CD14-positive monocyte (primary cell): ENCODE measurements around the gene GDF10. TPM values are rescaled to one million over a fixed set of nuclear protein-coding genes. Genes with fewer than 3 reads are reported as not detected.

Experiments used
- DNase-seq, 3 donors: peaks; one replicate each; pipeline ENCODE4 v3.0.0-alpha.2; 2011 to 2022
- H2AFZ ChIP-seq: 2 replicates; pipeline ENCODE4 v1.6.0; 2012; ENCODE audit warnings: mild to moderate bottlenecking, low read depth, low read length, inconsistent platforms; ENCODE audit not compliant: insufficient read depth, poor library complexity, severe bottlenecking
- H3K27ac ChIP-seq, 2 donors: 1 replicate in 1 of 2; 2 replicates in 1 of 2; pipeline ENCODE4 v1.5.1; 2012 to 2013; ENCODE audit warnings: low read length in 2 of 2, control low read depth in 1 of 2, inconsistent platforms in 1 of 2, low read depth in 1 of 2, mild to moderate bottlenecking in 1 of 2
- H3K27me3 ChIP-seq, 2 donors: one replicate each; pipeline versions ENCODE4 v1.6.0 to v1.6.1; 2011 to 2013; ENCODE audit warnings: low read length in 2 of 2; ENCODE audit not compliant: control insufficient read depth in 2 of 2, insufficient read depth in 2 of 2
- H3K36me3 ChIP-seq, 2 donors: replicated peaks in 1 of 2; 1 replicate in 1 of 2; 2 replicates in 1 of 2; pipeline versions ENCODE4 v1.5.1 to v1.6.1; 2012 to 2013; ENCODE audit warnings: low read length in 2 of 2, control low read depth in 1 of 2, inconsistent platforms in 1 of 2, mild to moderate bottlenecking in 1 of 2; ENCODE audit not compliant: insufficient read depth in 2 of 2, control insufficient read depth in 1 of 2
- H3K4me1 ChIP-seq, 2 donors: 1 replicate in 1 of 2; 2 replicates in 1 of 2; pipeline versions ENCODE4 v1.5.1 to v1.6.1; 2012 to 2013; ENCODE audit warnings: low read length in 2 of 2, control low read depth in 1 of 2, inconsistent platforms in 1 of 2, mild to moderate bottlenecking in 1 of 2, moderate library complexity in 1 of 2; ENCODE audit not compliant: insufficient read depth in 2 of 2, control insufficient read depth in 1 of 2
- H3K4me2 ChIP-seq: replicated peaks from 2 replicates; pipeline ENCODE3; 2012; ENCODE audit warnings: low read length, moderate library complexity, mild to moderate bottlenecking; ENCODE audit not compliant: poor library complexity, severe bottlenecking; ENCODE audit errors: extremely low read depth
- H3K4me3 ChIP-seq, 3 experiments: fragments of 200-600 bp in 1 of 3; sonication (generic) in 1 of 3; replicated peaks in 1 of 3; 1 replicate in 2 of 3; 2 replicates in 1 of 3; pipeline ENCODE4 v1.5.1; 2011 to 2013; ENCODE audit warnings: low read length in 3 of 3, mild to moderate bottlenecking in 3 of 3, control low read depth in 2 of 3, low read depth in 2 of 3, inconsistent platforms in 1 of 3, moderate library complexity in 1 of 3
- H3K79me2 ChIP-seq: 2 replicates; pipeline ENCODE4 v1.6.0; 2012; ENCODE audit warnings: mild to moderate bottlenecking, control low read depth, inconsistent platforms, low read length, moderate library complexity; ENCODE audit not compliant: insufficient read depth
- H3K9ac ChIP-seq: 2 replicates; pipeline ENCODE4 v1.6.0; 2017; ENCODE audit warnings: low read length, mild to moderate bottlenecking; ENCODE audit not compliant: insufficient read depth, poor library complexity, severe bottlenecking
- H3K9me3 ChIP-seq, 2 donors: replicated peaks in 1 of 2; 1 replicate in 1 of 2; 2 replicates in 1 of 2; pipeline versions ENCODE4 v1.5.1 to v1.6.1; 2012 to 2013; ENCODE audit warnings: low read length in 2 of 2, control low read depth in 1 of 2; ENCODE audit not compliant: control insufficient read depth in 1 of 2, insufficient read depth in 1 of 2
- H4K20me1 ChIP-seq: 2 replicates; pipeline ENCODE4 v1.6.0; 2012; ENCODE audit warnings: mild to moderate bottlenecking, low read length, control low read depth, moderate library complexity; ENCODE audit not compliant: insufficient read depth
- H3K27ac Mint-ChIP-seq, 7 donors: one replicate each; pipeline ENCODE4 v1.8.0; 2020; ENCODE audit warnings: mild to moderate bottlenecking in 7 of 7, mixed read lengths in 7 of 7, moderate library complexity in 6 of 7, inconsistent platforms in 2 of 7
- H3K27me3 Mint-ChIP-seq, 3 donors: one replicate each; pipeline ENCODE4 v1.8.0; 2021 to 2022; ENCODE audit warnings: low read depth in 3 of 3, mild to moderate bottlenecking in 3 of 3, mixed read lengths in 3 of 3, moderate library complexity in 3 of 3, inconsistent platforms in 1 of 3
- H3K36me3 Mint-ChIP-seq, 2 donors: one replicate each; pipeline ENCODE4 v1.8.0; 2020; ENCODE audit warnings: mixed read lengths in 2 of 2, inconsistent platforms in 1 of 2, mild to moderate bottlenecking in 1 of 2
- H3K4me1 Mint-ChIP-seq: one replicate; pipeline ENCODE4 v1.8.0; 2020; ENCODE audit warnings: mild to moderate bottlenecking, mixed read lengths
- H3K4me3 Mint-ChIP-seq, 2 donors: one replicate each; pipeline ENCODE4 v1.8.0; 2020; ENCODE audit warnings: mild to moderate bottlenecking in 2 of 2, mixed read lengths in 2 of 2, moderate library complexity in 1 of 2
- H3K9me3 Mint-ChIP-seq, 7 donors: one replicate each; pipeline ENCODE4 v1.8.0; 2020 to 2022; ENCODE audit warnings: mixed read lengths in 7 of 7, mild to moderate bottlenecking in 6 of 7, moderate library complexity in 6 of 7, inconsistent platforms in 2 of 7
- CTCF ChIP-seq: fragments of 200-600 bp; IDR thresholded peaks from one replicate; pipeline ENCODE4 v1.8.0; 2022; ENCODE audit warnings: antibody characterized with exemption, mild to moderate bottlenecking
- WGBS: methylation state at CpG from one replicate; pipeline ENCODE4 v1.1.5; 2013; ENCODE audit warnings: missing lambda C conversion rate; ENCODE audit not compliant: insufficient coverage; 5-methylcytosine and 5-hydroxymethylcytosine counted together
- intact Hi-C, 2 donors: fragments of 100-400 bp; cut with micrococcal nuclease; formaldehyde crosslinking; loops; one replicate each; pipeline versions ENCODE4 v1.15.0 to v1.15.1; 2023
- polyA plus RNA-seq, 3 donors: library from polyadenylated mRNA; depleted of rRNA in 1 of 3; unstranded in 2 of 3; stranded (reverse) in 1 of 3; fragments of 300-500 nt in 2 of 3; fragments of >200 nt in 1 of 3; fragmentation: Illumina TruSeq in 2 of 3; gene quantifications; 1 replicate in 2 of 3; 2 replicates in 1 of 3; pipeline ENCODE4 v1.2.3, GENCODE V29; 2012 to 2021

Gene GDF10
- polyA plus RNA-seq, 3 donors = not detected

- no peak overlapping the region for H3K4me3 ChIP-seq
- no peak for TF ChIP-seq CTCF
- H3K4me2 ChIP-seq = no peak overlapping the region
- no peaks in the 10 kb centered on the region for H3K36me3 Mint-ChIP-seq
- intact Hi-C loops = no loop called here
- H3K27ac Mint-ChIP-seq = peak overlapping the region in 3 of 7 donors; percentile 20 to 54 (median 32)
- peaks cover 0 to 4% of the 10 kb centered on the region in 2 donors for H3K9me3 ChIP-seq
- no peak overlapping the region for H2AFZ ChIP-seq
- no peak overlapping the region for H3K9ac ChIP-seq
- no peak for DNase-seq
- peak overlapping the region in 1 of 2 donors; percentile 75 for H3K4me3 Mint-ChIP-seq
- 98% methylated on average over 5 of the region's 5 CpGs for WGBS
- H3K9me3 Mint-ChIP-seq = peaks cover 0 to 8% (median 3%) of the 10 kb centered on the region in 7 donors
- H3K27me3 Mint-ChIP-seq = peaks cover 44 to 60% (median 52%) of the 10 kb centered on the region in 3 donors
- peaks cover 17% of the 10 kb centered on the region for H3K4me1 Mint-ChIP-seq
- no peaks in the 10 kb centered on the region for H3K79me2 ChIP-seq
- H3K27me3 ChIP-seq = peaks cover 27 to 47% of the 10 kb centered on the region in 2 donors
- H3K27ac ChIP-seq = no peak overlapping the region
- H3K36me3 ChIP-seq = no peaks in the 10 kb centered on the region
- H4K20me1 ChIP-seq = no peaks in the 10 kb centered on the region
- H3K4me1 ChIP-seq = peaks cover 6 to 16% of the 10 kb centered on the region in 2 donors
Observed at GRCh38 chr10:47295411-47295810, 4.6 kb upstream of the GDF10 start.

GRCh38 chr10:47296156-47296894 is 3.7 kb upstream of the GDF10 start:
- no peaks in the 10 kb centered on the region for H3K36me3 ChIP-seq
- no peaks in the 10 kb centered on the region for H3K79me2 ChIP-seq
- no peak for TF ChIP-seq CTCF
- H3K9ac ChIP-seq = no peak overlapping the region
- peaks cover 3 to 4% of the 10 kb centered on the region in 2 donors for H3K36me3 Mint-ChIP-seq
- peak overlapping the region; percentile 21 for H3K4me2 ChIP-seq
- peak overlapping the region; percentile 32 for H2AFZ ChIP-seq
- H3K4me3 ChIP-seq = peak overlapping the region in 1 of 3 experiments; percentile 1
- H3K27me3 ChIP-seq = peaks cover 36 to 56% of the 10 kb centered on the region in 2 donors
- peak overlapping the region in 1 of 2 donors; percentile 75 for H3K4me3 Mint-ChIP-seq
- peaks cover 8 to 21% of the 10 kb centered on the region in 2 donors for H3K4me1 ChIP-seq
- H3K9me3 Mint-ChIP-seq = peaks cover 0 to 8% (median 6%) of the 10 kb centered on the region in 7 donors
- H3K9me3 ChIP-seq = peaks cover 0 to 4% of the 10 kb centered on the region in 2 donors
- peak overlapping the region in 2 of 7 donors; percentile 15 to 78 for H3K27ac Mint-ChIP-seq
- no peaks in the 10 kb centered on the region for H4K20me1 ChIP-seq
- no peak overlapping the region for H3K27ac ChIP-seq
- H3K4me1 Mint-ChIP-seq = peaks cover 23% of the 10 kb centered on the region
- H3K27me3 Mint-ChIP-seq = peaks cover 53 to 69% (median 61%) of the 10 kb centered on the region in 3 donors
- peak; percentile 17 to 25 (median 19) for DNase-seq
- WGBS = 31% methylated on average over 5 of the region's 12 CpGs
- intact Hi-C loops = no loop called here
